IPS-18a (cell line): ENCODE results near the gene RPUSD3.

Experiments used
- H3K27ac ChIP-seq: one replicate; pipeline ENCODE4 v1.5.1; 2013; ENCODE audit warnings: low read length
- H3K27me3 ChIP-seq: one replicate; pipeline ENCODE4 v1.6.1; 2013; ENCODE audit warnings: mild to moderate bottlenecking, low read length; ENCODE audit not compliant: control insufficient read depth, insufficient read depth
- H3K36me3 ChIP-seq: one replicate; pipeline ENCODE4 v1.6.1; 2013; ENCODE audit warnings: low read depth, low read length; ENCODE audit not compliant: control insufficient read depth
- H3K4me1 ChIP-seq: one replicate; pipeline ENCODE4 v1.6.1; 2013; ENCODE audit warnings: low read depth, low read length; ENCODE audit not compliant: control insufficient read depth
- H3K4me3 ChIP-seq: one replicate; pipeline ENCODE4 v1.5.1; 2013; ENCODE audit warnings: low read length
- H3K9ac ChIP-seq: one replicate; pipeline ENCODE4 v1.6.1; 2013; ENCODE audit warnings: mild to moderate bottlenecking, low read length, moderate library complexity
- H3K9me3 ChIP-seq: one replicate; pipeline ENCODE4 v1.6.1; 2013; ENCODE audit warnings: low read depth, low read length; ENCODE audit not compliant: control insufficient read depth

Gene RPUSD3

GRCh38 chr3:9809239-9809614 is 34.6 kb downstream of the RPUSD3 start:
- no peak overlapping the region for H3K27ac ChIP-seq

DNA sequence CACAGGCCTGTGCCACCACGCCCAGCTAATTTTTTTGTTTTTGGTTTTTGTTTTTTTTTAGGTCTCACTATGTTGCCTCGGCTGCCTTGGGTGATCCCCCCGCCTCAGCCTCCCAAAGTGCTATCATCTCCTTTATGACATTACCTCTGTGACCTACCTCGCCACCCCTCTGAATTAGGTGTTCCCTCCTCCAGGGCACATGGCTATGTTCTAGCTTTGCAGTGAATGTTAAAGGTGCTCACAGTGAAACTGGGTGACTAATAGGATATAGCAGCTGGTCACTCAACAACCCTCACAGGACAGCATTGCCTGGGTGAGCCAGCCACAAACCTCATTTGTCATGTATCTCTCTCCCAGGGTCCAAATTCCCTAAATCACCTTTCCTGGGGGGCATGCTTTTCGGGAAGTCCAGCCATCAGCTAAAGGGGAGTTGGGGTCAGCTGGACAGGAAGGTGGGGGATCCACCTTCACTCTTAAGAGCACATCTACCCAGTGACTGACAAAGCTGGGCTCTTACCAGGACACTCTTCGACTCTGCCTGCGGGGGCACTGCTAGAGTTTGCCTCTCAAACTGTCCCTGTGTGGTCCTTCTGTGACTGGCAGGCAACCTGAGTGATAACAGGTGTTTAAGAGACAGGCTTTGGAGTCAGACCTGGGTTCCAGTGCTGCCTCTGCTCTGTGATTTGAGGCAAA is 35.3 kb downstream of the RPUSD3 start:
- peaks cover 9% of the 10 kb centered on the region for H3K4me1 ChIP-seq
- no peak overlapping the region for H3K4me3 ChIP-seq
- H3K36me3 ChIP-seq = peaks cover 26% of the 10 kb centered on the region
- H3K27me3 ChIP-seq = peaks cover 13% of the 10 kb centered on the region
- no peak overlapping the region for H3K9ac ChIP-seq
- H3K9me3 ChIP-seq = no peaks in the 10 kb centered on the region
- no peak overlapping the region for H3K27ac ChIP-seq

More at GRCh38 chr3:9809239-9809614, 34.6 kb downstream of the RPUSD3 start:
- peaks cover 19% of the 10 kb centered on the region for H3K36me3 ChIP-seq
- peaks cover 9% of the 10 kb centered on the region for H3K4me1 ChIP-seq
- no peaks in the 10 kb centered on the region for H3K9me3 ChIP-seq
- H3K4me3 ChIP-seq = peak overlapping the region; percentile 71
- peaks cover 13% of the 10 kb centered on the region for H3K27me3 ChIP-seq
- H3K9ac ChIP-seq = peak overlapping the region; percentile 36

DNA sequence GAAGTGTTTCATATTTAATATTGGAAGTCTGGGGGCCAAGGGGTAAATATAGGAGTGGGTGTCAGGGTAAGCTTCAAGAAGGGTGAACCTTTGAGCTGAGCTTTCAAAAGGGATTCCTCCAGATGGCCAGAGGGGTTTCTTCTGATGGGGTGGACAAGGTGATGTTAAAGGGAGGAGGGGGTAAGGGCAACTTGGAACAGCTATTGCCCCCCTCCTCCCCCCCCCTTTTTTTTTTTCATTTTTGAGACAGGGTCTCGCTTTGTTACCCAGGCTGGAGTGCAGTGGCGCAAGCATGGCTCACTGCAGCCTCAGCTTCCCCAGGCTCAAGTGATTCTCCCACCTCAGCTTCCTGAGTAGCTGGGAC is 35.8 kb downstream of the RPUSD3 start:
- H3K4me1 ChIP-seq = peaks cover 9% of the 10 kb centered on the region
- H3K27ac ChIP-seq = no peak overlapping the region
- no peak overlapping the region for H3K4me3 ChIP-seq
- no peaks in the 10 kb centered on the region for H3K9me3 ChIP-seq
- peaks cover 13% of the 10 kb centered on the region for H3K27me3 ChIP-seq
- H3K36me3 ChIP-seq = peaks cover 30% of the 10 kb centered on the region
- no peak overlapping the region for H3K9ac ChIP-seq

DNA sequence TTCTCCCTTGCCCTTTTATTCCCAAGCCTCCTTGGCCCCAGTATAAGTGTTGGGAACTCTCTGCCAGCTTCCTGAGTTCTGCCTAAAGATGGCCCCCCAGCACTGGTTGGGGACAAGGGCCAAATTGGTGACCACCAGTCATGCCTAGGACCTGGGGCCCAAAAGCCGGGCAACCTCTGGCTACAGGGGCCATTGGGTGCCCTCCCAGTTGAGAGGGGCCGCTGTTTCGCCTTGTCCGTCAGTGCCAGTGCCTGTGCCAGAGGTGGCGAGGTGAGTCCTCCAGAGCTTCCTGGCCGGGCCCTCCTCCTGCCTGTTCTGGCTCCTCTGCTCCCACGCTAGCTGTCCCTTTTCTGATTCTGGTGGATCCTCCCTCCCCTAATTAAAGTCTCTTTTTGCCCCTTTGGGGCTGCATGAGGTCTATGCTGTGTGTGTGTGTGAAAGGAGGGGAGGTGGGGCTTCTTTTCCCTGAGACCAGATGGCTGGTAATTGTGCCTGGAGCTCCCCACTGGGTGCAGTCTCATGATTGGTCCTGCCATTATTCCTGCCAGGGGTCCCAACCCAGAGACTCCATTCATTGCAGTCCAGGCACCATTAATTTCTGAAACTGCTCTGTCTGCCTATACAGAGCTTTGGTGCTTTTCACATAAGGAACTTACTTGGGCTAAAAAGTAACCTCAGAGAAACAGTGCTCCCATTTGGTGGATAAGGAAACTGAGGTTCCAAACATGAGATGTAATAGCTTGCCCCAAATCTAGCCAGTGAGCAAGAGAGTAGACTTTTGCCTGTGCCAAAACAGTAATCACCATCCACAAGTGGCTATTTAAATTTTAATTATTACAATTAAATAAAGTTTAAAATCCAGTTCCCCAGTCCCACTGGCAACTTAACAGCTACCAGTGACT is 36.9 kb downstream of the RPUSD3 start:
- Histone ChIP-seq H3K4me3 (no peak overlapping the region), H3K4me1 (peaks cover 9% of the 10 kb centered on the region), H3K9ac (no peak overlapping the region), H3K27me3 (peaks cover 13% of the 10 kb centered on the region), H3K27ac (no peak overlapping the region), H3K9me3 (no peaks in the 10 kb centered on the region), H3K36me3 (peaks cover 30% of the 10 kb centered on the region)

DNA sequence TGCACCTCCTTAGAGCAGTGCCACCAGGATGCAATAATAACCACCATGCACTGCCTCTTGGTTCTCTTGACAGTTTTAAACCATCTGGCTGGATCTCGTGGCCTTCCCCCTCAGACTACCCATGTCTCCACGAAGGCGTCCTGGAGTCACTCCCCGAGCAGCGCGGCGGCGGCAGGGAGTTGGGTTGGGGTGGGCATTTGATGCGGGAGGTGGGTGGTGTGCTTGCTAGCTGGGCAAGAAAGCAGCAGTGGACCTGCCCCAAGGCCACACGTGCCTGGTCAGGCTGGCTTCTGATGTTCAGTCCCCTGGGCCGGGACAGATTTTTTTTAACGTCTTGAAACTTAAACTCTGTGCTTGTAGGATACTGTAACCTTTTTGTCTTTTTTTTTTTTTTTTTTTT is 37.7 kb downstream of the RPUSD3 start:
- Histone ChIP-seq H3K36me3 (peaks cover 36% of the 10 kb centered on the region), H3K9ac (no peak overlapping the region)

GRCh38 chr3:9804996-9805395 is 38.8 kb downstream of the RPUSD3 start:
- Histone ChIP-seq H3K4me1 (peaks cover 6% of the 10 kb centered on the region), H3K27ac (no peak overlapping the region), H3K9me3 (no peaks in the 10 kb centered on the region), H3K27me3 (no peaks in the 10 kb centered on the region), H3K4me3 (no peak overlapping the region), H3K36me3 (peaks cover 41% of the 10 kb centered on the region), H3K9ac (no peak overlapping the region)

More for the DNA sequence above, 37.7 kb downstream of the RPUSD3 start:
- Histone ChIP-seq H3K4me1 (peaks cover 9% of the 10 kb centered on the region), H3K9me3 (no peaks in the 10 kb centered on the region), H3K27me3 (peaks cover 7% of the 10 kb centered on the region), H3K27ac (no peak overlapping the region), H3K4me3 (no peak overlapping the region)

DNA sequence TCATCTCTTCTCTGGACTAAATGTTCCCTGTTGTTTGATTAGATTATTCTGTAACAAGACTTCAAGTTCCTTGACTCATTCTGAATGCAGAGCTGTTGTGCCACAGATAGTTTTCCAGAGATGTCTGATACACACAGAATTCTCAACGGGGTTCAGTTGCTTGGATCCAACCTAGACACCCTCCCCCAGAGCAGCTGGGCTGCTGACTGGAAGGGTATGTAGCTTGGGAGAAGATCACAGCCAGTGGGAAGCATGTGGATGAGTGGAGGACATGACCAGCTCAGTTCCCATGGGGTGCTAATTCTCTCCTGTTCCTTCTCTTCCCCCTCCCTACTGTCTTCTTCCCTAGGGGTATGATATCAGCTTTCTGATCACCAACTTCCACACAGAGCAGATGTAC is 40.3 kb downstream of the RPUSD3 start:
- Histone ChIP-seq H3K27ac (no peak overlapping the region), H3K9me3 (no peaks in the 10 kb centered on the region), H3K4me3 (no peak overlapping the region), H3K36me3 (peaks cover 54% of the 10 kb centered on the region), H3K4me1 (no peaks in the 10 kb centered on the region), H3K9ac (no peak overlapping the region), H3K27me3 (no peaks in the 10 kb centered on the region)

DNA sequence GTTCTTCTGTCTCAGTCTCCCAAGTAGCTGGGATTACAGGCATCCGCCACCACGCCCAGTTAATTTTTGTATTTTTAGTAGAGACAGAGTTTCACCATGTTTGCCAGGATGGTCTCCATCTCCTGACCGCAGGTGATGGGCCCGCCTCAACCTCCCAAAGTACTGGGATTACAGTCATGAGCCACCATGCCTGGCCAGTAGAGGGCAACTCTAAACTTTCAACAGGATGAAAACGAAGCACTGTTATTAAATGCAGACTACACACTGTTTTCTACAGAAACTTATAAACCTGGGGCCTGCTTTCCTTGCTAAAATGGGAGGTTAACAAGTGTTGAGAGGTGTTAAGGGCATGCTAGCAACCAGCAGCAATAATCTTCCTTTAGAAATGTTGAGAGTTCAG is 43.3 kb downstream of the RPUSD3 start:
- Histone ChIP-seq H3K9ac (no peak overlapping the region), H3K27me3 (no peaks in the 10 kb centered on the region), H3K27ac (no peak overlapping the region), H3K4me3 (no peak overlapping the region), H3K4me1 (no peaks in the 10 kb centered on the region), H3K36me3 (peaks cover 63% of the 10 kb centered on the region), H3K9me3 (no peaks in the 10 kb centered on the region)

- H3K27ac ChIP-seq = no peak overlapping the region
- no peaks in the 10 kb centered on the region for H3K9me3 ChIP-seq
- H3K4me1 ChIP-seq = peaks cover 5% of the 10 kb centered on the region
- H3K36me3 ChIP-seq = peaks cover 47% of the 10 kb centered on the region
- no peak overlapping the region for H3K9ac ChIP-seq
- H3K4me3 ChIP-seq = no peak overlapping the region
- H3K27me3 ChIP-seq = no peaks in the 10 kb centered on the region
These were observed 46.4 kb downstream of the RPUSD3 start for GRCh38 chr3:9797196-9797945.

DNA sequence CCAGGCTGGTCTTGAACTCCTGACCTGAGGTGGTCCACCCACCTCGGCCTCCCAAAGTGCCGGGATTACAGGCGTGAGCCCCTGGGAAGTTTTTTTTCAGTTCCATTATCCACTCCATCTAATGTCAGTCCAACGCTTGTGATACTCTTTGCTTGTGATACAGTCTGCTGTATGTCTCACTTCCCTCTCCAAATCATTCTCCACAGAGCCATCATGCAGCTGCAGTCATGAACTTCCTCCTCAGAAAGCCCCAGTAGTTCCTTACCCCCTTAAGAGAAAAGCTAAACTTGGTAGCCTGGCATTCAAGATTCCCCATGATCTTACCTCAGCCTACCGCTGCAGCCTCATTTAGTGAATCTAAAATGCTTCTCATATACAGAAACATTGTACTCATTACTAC is 48.6 kb downstream of the RPUSD3 start:
- H3K9ac ChIP-seq = no peak overlapping the region
- no peaks in the 10 kb centered on the region for H3K9me3 ChIP-seq
- peaks cover 5% of the 10 kb centered on the region for H3K4me1 ChIP-seq
- H3K27ac ChIP-seq = no peak overlapping the region
- H3K4me3 ChIP-seq = no peak overlapping the region
- H3K36me3 ChIP-seq = peaks cover 38% of the 10 kb centered on the region
- H3K27me3 ChIP-seq = no peaks in the 10 kb centered on the region

GRCh38 chr3:9794400-9794799 is 49.4 kb downstream of the RPUSD3 start:
- H3K27me3 ChIP-seq = no peaks in the 10 kb centered on the region
- H3K9me3 ChIP-seq = no peaks in the 10 kb centered on the region
- peaks cover 5% of the 10 kb centered on the region for H3K4me1 ChIP-seq
- H3K4me3 ChIP-seq = peak overlapping the region; percentile 93
- peaks cover 37% of the 10 kb centered on the region for H3K36me3 ChIP-seq
- H3K27ac ChIP-seq = no peak overlapping the region
- H3K9ac ChIP-seq = no peak overlapping the region
